ENCODE measurements around the gene MMP17.

DNA sequence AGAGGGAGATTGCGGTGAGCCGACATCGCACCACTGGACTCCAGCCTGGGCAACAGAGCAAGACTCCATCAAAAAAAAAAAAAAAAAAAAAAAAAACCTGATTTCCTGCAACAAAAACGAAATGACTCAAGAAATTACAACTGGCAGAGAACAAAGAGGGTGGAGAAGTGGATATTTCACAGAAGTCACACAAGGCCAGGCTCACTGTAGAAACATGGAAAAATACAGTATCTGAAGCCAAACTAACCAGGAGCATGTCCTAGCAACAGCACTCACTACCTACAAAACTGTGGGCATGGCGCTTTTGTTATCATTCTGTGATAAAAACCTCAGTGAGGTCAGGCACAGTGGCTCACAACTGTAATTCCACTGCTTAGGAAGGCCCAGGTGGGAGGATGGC lies 11.7 kb upstream of the MMP17 start:
- TF ChIP-seq, protein P1, sequence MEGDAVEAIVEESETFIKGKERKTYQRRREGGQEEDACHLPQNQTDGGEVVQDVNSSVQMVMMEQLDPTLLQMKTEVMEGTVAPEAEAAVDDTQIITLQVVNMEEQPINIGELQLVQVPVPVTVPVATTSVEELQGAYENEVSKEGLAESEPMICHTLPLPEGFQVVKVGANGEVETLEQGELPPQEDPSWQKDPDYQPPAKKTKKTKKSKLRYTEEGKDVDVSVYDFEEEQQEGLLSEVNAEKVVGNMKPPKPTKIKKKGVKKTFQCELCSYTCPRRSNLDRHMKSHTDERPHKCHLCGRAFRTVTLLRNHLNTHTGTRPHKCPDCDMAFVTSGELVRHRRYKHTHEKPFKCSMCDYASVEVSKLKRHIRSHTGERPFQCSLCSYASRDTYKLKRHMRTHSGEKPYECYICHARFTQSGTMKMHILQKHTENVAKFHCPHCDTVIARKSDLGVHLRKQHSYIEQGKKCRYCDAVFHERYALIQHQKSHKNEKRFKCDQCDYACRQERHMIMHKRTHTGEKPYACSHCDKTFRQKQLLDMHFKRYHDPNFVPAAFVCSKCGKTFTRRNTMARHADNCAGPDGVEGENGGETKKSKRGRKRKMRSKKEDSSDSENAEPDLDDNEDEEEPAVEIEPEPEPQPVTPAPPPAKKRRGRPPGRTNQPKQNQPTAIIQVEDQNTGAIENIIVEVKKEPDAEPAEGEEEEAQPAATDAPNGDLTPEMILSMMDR (IDR thresholded peaks at IDR 0.05): no peak
- TF ChIP-seq EP300 (IDR thresholded peaks at IDR 0.05): no peak

Data from ovary (tissue), 3 donors.